RWPE2 (cell line): ENCODE data around the gene ME1.
"Not testable (repeated sequence)": the region's sequence is repeated elsewhere in the genome, so short reads cannot be mapped to it uniquely, and the experiment has no call there.

Experiments
- ATAC-seq: fragments of 200-7000 bp; cut with Tn5 transposase; 3 replicates; pipeline ENCODE4 v1.9.1; 2021; ENCODE audit warnings: low read depth
- DNase-seq: peaks from one replicate; pipeline ENCODE4 v3.0.0-alpha.2; 2020; ENCODE audit warnings: low spot score
- H3K27ac ChIP-seq: fragments of 450-650 bp; 2 replicates; pipeline ENCODE4 v1.5.1; 2017; ENCODE audit warnings: mild to moderate bottlenecking; ENCODE audit not compliant: poor library complexity, severe bottlenecking
- H3K27me3 ChIP-seq: fragments of 250-450 bp; sonication (Bioruptor Pico); 2 replicates; pipeline ENCODE4 v1.5.1; 2021; ENCODE audit warnings: mild to moderate bottlenecking, moderate library complexity; ENCODE audit not compliant: insufficient read depth, poor library complexity, severe bottlenecking
- H3K36me3 ChIP-seq: fragments of 250-450 bp; sonication (Bioruptor Pico); 2 replicates; pipeline ENCODE4 v1.5.1; 2020; ENCODE audit warnings: low read depth, mild to moderate bottlenecking, moderate library complexity
- H3K4me1 ChIP-seq: fragments of 250-450 bp; sonication (Bioruptor Pico); 2 replicates; pipeline ENCODE4 v1.5.1; 2021; ENCODE audit warnings: mild to moderate bottlenecking, moderate library complexity; ENCODE audit not compliant: insufficient read depth, poor library complexity, severe bottlenecking
- H3K4me3 ChIP-seq: fragments of 250-450 bp; sonication (Bioruptor Pico); 2 replicates; pipeline ENCODE4 v1.5.1; 2021; ENCODE audit warnings: mild to moderate bottlenecking, moderate library complexity; ENCODE audit not compliant: severe bottlenecking
- H3K9me3 ChIP-seq: fragments of 250-450 bp; sonication (Bioruptor Pico); 2 replicates; pipeline ENCODE4 v1.5.1; 2021; ENCODE audit warnings: mild to moderate bottlenecking, moderate library complexity; ENCODE audit not compliant: severe bottlenecking
- TF ChIP-seq, protein P1 (sequence below): fragments of 450-650 bp; IDR thresholded peaks from one replicate; pipeline ENCODE4 v1.5.1; 2017; ENCODE audit warnings: mild to moderate bottlenecking, moderate library complexity; ENCODE audit not compliant: poor library complexity, severe bottlenecking

Gene ME1

DNA sequence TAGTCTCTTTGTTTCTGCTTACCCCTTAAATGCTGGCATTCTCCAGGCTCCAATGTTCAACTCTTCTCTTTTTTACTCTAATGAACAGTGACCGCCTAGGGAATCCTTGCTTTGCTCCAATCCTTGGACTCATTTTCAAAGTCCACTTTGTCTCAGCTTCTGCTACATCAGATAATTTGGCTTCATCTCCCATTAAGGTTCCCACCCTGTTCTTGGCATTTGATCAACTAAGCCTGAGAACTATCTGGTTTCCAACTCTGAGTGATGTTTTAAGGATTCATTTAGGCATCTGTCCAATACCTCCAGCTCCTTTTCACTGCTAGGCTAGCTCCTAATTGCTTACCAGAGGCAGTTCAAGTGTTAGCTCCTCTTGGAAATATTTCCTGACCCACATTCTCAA lies 64.9 kb downstream of the ME1 start:
- Histone ChIP-seq H3K4me1 (no peaks in the 10 kb centered on the region), H3K27me3 (no peaks in the 10 kb centered on the region), H3K27ac (no peak overlapping the region), H3K9me3 (no peaks in the 10 kb centered on the region), H3K4me3 (no peak overlapping the region), H3K36me3 (no peaks in the 10 kb centered on the region)
- DNase-seq, result no peak
- TF ChIP-seq, protein P1, sequence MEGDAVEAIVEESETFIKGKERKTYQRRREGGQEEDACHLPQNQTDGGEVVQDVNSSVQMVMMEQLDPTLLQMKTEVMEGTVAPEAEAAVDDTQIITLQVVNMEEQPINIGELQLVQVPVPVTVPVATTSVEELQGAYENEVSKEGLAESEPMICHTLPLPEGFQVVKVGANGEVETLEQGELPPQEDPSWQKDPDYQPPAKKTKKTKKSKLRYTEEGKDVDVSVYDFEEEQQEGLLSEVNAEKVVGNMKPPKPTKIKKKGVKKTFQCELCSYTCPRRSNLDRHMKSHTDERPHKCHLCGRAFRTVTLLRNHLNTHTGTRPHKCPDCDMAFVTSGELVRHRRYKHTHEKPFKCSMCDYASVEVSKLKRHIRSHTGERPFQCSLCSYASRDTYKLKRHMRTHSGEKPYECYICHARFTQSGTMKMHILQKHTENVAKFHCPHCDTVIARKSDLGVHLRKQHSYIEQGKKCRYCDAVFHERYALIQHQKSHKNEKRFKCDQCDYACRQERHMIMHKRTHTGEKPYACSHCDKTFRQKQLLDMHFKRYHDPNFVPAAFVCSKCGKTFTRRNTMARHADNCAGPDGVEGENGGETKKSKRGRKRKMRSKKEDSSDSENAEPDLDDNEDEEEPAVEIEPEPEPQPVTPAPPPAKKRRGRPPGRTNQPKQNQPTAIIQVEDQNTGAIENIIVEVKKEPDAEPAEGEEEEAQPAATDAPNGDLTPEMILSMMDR, result no peak
- no peak for ATAC-seq

DNA sequence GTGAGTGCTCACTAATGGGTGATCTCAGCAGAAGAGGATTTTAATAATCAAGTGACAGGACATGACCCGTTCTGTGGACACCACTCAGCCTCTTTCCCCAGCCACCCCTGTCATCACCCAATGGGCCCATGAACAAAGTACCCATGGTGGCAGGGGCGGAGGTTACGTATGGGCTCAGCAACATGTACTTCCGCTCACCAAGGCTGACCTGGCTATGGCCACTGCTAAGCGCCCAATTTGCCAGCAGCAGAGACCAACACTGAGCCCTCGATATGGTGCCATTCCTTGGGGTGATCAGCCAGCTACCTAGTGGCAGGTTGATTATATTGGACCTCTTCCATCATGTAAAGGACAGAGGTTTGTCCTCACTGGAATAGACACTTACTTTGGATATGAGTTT lies 68.5 kb downstream of the ME1 start:
- H3K27me3 ChIP-seq, H3K27ac ChIP-seq, ATAC-seq, H3K36me3 ChIP-seq, H3K9me3 ChIP-seq, DNase-seq, H3K4me3 ChIP-seq, H3K4me1 ChIP-seq: not testable (repeated sequence)

DNA sequence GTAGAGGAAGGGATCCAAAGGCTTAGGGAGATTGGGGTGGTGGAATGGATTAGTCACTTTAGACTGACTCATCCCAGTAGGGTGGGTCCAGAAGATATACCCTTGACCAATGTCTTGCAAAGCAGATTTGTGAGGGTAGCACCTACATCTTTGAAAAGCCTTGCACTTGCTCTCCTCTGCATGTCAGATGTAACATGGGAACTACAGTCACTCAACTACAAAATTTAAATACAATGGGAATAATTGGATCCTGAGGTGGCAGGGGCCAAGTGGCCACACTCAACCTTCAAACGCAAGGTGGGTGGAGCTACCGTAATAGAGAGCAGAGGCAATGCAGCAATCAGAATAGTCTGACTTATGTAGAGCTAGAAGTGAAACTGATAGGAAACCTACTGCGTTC lies 71.2 kb downstream of the ME1 start:
- TF ChIP-seq, protein P1, result no peak
- no peaks in the 10 kb centered on the region for H3K4me1 ChIP-seq
- no peak overlapping the region for H3K27ac ChIP-seq
- ATAC-seq (no peak), DNase-seq (no peak)
- H3K27me3 ChIP-seq, result no peaks in the 10 kb centered on the region
- H3K9me3 ChIP-seq, result no peaks in the 10 kb centered on the region
- H3K36me3 ChIP-seq, result no peaks in the 10 kb centered on the region
- no peak overlapping the region for H3K4me3 ChIP-seq

DNA sequence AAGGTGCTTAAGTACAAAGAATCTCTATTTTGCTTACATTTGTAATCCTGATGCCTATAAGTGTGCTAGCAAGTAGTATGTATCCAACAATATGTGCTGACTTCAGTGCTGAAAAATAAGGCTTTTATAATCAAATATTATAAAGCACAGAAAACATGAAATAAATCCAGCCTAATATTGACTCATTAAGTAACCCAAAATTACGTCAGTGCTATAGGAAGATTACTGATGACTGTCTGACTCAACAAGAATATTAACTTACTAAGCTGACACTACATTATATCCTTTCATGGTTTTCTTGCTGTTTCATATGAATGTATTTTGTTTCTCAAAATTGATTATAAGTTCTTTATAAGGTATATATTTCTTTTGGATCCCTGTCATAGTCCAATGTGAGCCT lies 76.1 kb downstream of the ME1 start:
- no peaks in the 10 kb centered on the region for H3K36me3 ChIP-seq
- H3K4me1 ChIP-seq, result no peaks in the 10 kb centered on the region
- no peaks in the 10 kb centered on the region for H3K27me3 ChIP-seq
- TF ChIP-seq, protein P1, result no peak
- ATAC-seq (0 out of 3 replicates have a peak, but pooled peaks have one; percentile 33), DNase-seq (no peak)
- H3K27ac ChIP-seq, result no peak overlapping the region
- no peaks in the 10 kb centered on the region for H3K9me3 ChIP-seq
- H3K4me3 ChIP-seq, result no peak overlapping the region

DNA sequence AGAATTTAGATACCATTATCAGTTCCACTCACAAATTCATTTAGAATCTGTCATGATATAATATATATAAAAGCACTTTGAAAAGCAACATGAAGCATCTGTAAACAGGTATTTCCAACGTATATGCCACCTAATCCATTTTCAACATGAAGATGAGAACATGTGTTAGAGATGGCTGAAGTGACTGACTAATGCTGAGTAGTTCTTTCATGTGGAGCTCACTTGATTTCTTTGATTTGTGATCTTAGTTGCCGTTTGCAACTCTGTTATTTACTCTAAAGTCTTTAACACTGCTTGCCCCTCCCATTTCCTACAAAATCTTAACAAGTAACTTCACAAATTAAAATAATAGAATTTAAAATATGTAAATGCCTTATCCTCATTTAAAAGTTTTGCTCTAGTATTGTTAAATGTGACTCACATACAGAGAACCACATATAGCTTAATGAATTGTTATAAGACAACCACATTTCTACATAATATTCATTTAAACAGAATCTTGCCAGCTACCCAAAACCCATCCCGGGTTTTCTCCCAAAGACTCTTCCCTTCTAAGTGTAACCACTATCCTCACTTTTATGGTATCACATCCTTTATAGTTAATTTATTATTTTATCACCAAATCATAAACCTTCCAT lies 78.3 kb downstream of the ME1 start:
- H3K9me3 ChIP-seq, result no peaks in the 10 kb centered on the region
- no peaks in the 10 kb centered on the region for H3K4me1 ChIP-seq
- H3K27ac ChIP-seq, result no peak overlapping the region
- no peak overlapping the region for H3K4me3 ChIP-seq
- DNase-seq (no peak), ATAC-seq (no peak)
- TF ChIP-seq, protein P1, result no peak
- H3K36me3 ChIP-seq, result no peaks in the 10 kb centered on the region
- H3K27me3 ChIP-seq, result no peaks in the 10 kb centered on the region
